Right atrium auricular region (tissue), 2 donors: ENCODE data around the gene CSAD. TPM values are rescaled to one million over a fixed set of nuclear protein-coding genes. Genes with fewer than 3 reads are reported as not detected.

Experiments used
- DNase-seq: peaks from one replicate; pipeline ENCODE4 v3.0.0-alpha.2; 2019; ENCODE audit warnings: low spot score
- H3K27ac ChIP-seq, 2 donors: fragments of 200-600 bp; sonication (generic); 1 replicate in 1 of 2; 2 replicates in 1 of 2; pipeline ENCODE4 v1.5.1; 2016 to 2019
- H3K27me3 ChIP-seq, 2 donors: fragments of 200-600 bp; sonication (generic); one replicate each; pipeline versions ENCODE4 v1.5.1 to v1.6.0; 2017 to 2019
- H3K36me3 ChIP-seq: fragments of 200-600 bp; sonication (generic); one replicate; pipeline ENCODE4 v1.5.1; 2016
- H3K4me1 ChIP-seq, 2 donors: fragments of 200-600 bp; sonication (generic); one replicate each; pipeline versions ENCODE4 v1.5.1 to v1.6.0; 2017 to 2019
- H3K4me3 ChIP-seq, 2 donors: fragments of 200-600 bp; sonication (generic); 1 replicate in 1 of 2; 2 replicates in 1 of 2; pipeline ENCODE4 v1.5.1; 2017 to 2019; ENCODE audit warnings: mild to moderate bottlenecking in 1 of 2, moderate library complexity in 1 of 2
- H3K9me3 ChIP-seq, 2 donors: fragments of 200-600 bp; sonication (generic); one replicate each; pipeline ENCODE4 v1.5.1; 2019
- total RNA-seq, 2 donors: library from RNA; depleted of rRNA; stranded (reverse); fragments of >200 nt; gene quantifications; one replicate each; pipeline ENCODE4 v1.1.0, GENCODE V29; 2016
- TF ChIP-seq, protein P1 (sequence below), 2 donors: fragments of 200-600 bp; sonication (generic); IDR thresholded peaks; one replicate each; pipeline ENCODE4 v1.5.1; 2019; ENCODE audit warnings: antibody characterized with exemption in 2 of 2

The CSAD gene
- total RNA-seq, 2 donors from 2014 or later: 3.4 to 4.9 TPM

DNA sequence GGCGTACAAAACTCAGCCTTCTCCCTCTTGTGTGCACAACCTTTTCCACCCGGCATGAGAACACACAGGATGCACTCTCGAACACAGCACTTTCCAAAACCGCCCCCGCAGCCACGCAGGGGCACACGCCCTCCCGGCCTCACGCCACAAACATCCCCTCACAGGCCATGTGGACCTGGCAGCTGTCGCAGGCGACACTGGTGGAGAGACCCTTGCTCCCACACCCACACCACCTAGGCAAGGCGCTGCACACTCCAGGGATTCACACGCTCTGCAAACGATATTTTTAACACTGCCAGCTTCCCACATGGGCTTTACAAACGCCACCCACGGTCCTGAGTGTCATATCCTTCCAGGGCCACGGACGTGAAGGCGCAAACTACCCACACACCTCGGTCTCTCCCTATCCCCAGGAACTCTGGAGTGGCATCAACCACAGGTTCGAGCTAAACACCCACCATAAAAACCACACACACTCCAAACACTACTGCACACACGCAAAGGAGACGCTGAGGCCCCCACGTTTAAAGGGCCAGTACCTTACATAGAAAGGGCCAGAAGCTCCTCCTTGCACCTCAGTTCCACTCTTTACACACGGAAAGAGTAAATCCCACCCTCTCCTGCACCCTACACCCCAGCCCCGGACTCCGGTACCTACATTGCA is 38.7 kb upstream of the CSAD start:
- Histone ChIP-seq H3K27ac (peak overlapping the region; percentile 95 to 96), H3K36me3 (no peaks in the 10 kb centered on the region), H3K27me3 (no peaks in the 10 kb centered on the region), H3K4me1 (peaks cover 0 to 82% of the 10 kb centered on the region in 2 donors), H3K9me3 (no peaks in the 10 kb centered on the region), H3K4me3 (peak overlapping the region; percentile 61 to 67)
- TF ChIP-seq, protein P1, sequence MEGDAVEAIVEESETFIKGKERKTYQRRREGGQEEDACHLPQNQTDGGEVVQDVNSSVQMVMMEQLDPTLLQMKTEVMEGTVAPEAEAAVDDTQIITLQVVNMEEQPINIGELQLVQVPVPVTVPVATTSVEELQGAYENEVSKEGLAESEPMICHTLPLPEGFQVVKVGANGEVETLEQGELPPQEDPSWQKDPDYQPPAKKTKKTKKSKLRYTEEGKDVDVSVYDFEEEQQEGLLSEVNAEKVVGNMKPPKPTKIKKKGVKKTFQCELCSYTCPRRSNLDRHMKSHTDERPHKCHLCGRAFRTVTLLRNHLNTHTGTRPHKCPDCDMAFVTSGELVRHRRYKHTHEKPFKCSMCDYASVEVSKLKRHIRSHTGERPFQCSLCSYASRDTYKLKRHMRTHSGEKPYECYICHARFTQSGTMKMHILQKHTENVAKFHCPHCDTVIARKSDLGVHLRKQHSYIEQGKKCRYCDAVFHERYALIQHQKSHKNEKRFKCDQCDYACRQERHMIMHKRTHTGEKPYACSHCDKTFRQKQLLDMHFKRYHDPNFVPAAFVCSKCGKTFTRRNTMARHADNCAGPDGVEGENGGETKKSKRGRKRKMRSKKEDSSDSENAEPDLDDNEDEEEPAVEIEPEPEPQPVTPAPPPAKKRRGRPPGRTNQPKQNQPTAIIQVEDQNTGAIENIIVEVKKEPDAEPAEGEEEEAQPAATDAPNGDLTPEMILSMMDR (IDR thresholded peaks at IDR 0.05): no peak
- DNase-seq: no peak

DNA sequence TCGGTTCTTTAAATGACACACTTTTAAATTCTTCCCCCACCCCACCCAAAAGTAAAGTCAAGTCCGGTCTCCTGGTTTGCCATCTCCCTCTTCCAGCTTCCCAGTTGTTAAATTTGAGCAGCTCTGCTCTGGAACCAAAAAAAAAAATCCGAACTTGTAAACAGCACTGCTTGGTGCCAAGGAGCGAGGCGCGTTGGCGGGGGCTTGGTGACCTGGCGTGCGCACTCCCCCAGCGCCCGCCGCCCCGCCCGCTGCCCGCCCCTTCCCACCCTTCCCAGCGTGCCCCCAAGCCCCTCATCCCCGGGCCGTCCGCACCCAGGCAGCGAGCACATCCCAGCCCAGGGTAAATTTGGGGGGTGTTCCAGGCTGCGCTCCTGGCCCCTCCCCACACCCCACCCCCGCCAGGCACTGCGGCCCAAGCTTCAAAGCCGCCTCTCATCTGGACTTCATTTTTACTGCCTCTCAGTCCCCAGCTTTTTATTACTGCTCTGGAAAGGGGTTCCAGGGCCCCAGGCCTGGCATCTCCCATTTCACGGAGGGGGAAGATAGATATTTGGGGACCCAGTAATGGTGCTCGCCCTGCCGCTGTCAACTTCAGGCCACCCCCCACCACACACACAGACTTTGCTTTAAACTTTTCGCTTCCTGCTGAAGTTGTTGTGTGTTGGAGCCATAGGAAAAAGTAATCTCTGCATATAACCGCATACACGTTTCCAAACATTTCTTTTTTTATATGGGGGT is 38.0 kb upstream of the CSAD start:
- DNase-seq: no peak
- H3K27ac ChIP-seq: peak overlapping the region; percentile 95 to 96
- TF ChIP-seq, protein P1 (IDR thresholded peaks at IDR 0.05): no peak
- peak overlapping the region; percentile 61 to 67 for H3K4me3 ChIP-seq
- peaks cover 4% of the 10 kb centered on the region for H3K36me3 ChIP-seq
- no peaks in the 10 kb centered on the region for H3K27me3 ChIP-seq
- H3K4me1 ChIP-seq: peaks cover 0 to 82% of the 10 kb centered on the region in 2 donors
- no peaks in the 10 kb centered on the region for H3K9me3 ChIP-seq

DNA sequence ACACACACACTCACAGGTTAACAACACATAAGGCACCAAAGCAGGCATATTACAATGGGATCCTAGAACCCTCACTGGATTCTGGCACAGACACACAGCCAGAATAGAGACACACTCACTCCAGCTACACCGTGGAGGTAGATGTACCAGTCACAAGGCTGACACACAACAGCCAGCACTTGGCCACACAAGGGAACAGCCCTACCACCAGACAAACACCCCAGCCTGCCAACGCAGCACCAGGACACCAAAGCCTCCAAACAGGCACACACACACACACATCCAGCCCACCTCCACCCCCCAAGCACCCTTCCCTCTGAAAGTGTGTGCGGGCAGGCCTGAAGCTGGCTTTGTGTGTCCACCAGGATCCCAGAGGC is 37.2 kb upstream of the CSAD start:
- H3K27me3 ChIP-seq: no peaks in the 10 kb centered on the region

DNA sequence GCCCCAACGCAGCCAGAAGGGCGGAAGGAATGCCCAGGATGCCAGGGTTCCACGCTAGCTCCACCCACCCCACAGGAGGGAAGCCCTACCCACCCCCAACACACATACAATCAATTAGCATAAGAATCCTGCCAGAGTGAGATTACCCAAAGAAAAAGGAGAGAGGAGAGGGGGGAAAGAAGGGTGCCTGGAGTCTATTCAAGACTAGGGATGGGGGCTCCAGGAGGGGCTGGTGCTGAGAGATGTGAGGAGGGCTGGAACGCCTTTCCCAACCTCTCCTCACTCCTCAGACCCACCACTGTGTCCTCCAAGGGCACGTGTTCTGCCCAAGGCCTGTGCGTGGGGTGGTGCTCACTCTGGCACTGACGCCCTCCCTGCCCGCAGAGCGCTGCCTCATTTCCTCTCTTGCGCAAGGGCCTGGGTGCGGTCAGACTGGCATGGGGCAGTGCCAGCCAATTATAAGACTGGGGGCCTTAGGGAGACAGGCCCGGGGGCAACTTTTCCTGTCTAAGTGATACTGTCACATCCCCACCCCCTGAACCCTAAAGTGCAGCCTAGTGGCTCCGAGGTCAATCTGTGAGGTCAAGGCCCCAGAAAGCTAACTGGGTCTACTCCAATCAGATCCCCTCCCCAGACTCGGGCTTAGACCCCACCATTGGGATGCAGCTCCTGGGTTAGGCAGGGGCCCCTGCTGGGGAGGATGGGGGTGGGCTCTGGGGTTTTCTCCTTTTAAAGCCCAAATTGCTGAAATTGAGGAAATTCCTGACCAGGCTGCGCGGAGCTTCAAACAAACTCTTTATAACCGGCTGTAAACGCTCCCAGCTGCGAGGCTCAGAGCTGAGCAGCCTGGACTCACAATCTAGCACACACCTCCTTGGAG is 36.6 kb upstream of the CSAD start:
- H3K9me3 ChIP-seq: no peaks in the 10 kb centered on the region

More for the DNA sequence above, 37.2 kb upstream of the CSAD start:
- no peak for DNase-seq
- peak overlapping the region; percentile 61 to 67 for H3K4me3 ChIP-seq
- no peaks in the 10 kb centered on the region for H3K9me3 ChIP-seq
- H3K27ac ChIP-seq: peak overlapping the region; percentile 95 to 96
- peaks cover 0 to 82% of the 10 kb centered on the region in 2 donors for H3K4me1 ChIP-seq
- TF ChIP-seq, protein P1 (IDR thresholded peaks at IDR 0.05): no peak
- peaks cover 9% of the 10 kb centered on the region for H3K36me3 ChIP-seq

DNA sequence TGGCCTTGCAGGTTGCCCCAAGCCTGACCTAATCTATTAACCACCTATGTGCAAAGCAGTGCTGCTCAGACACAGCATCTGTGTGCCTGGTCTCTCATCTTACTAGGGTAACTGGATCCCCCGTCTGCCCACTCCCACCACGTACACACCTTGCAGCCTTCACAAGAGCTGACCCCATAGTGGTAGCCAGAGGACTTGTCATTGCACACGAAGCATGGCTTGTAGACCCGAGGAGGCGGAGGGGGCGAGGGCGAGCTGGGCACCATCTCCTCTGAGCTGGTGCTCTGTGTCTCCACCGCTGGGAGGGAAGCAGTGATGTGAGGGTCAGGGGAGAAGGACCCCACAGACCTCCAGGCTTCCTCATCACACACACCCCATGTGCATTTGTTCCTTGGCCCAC is 34.8 kb upstream of the CSAD start:
- TF ChIP-seq, protein P1 (IDR thresholded peaks at IDR 0.05): no peak
- Histone ChIP-seq H3K27me3 (no peaks in the 10 kb centered on the region), H3K4me1 (peaks cover 0 to 72% of the 10 kb centered on the region in 2 donors), H3K27ac (peak overlapping the region; percentile 76 to 77), H3K9me3 (no peaks in the 10 kb centered on the region), H3K36me3 (peaks cover 33% of the 10 kb centered on the region), H3K4me3 (no peak overlapping the region)
- no peak for DNase-seq

More for the DNA sequence above, 36.6 kb upstream of the CSAD start:
- Histone ChIP-seq H3K4me3 (peak overlapping the region in 1 of 2 donors; percentile 61), H3K27ac (peak overlapping the region; percentile 95 to 96), H3K4me1 (peaks cover 0 to 78% of the 10 kb centered on the region in 2 donors), H3K27me3 (no peaks in the 10 kb centered on the region), H3K36me3 (peaks cover 15% of the 10 kb centered on the region)
- no peak for DNase-seq
- TF ChIP-seq, protein P1 (IDR thresholded peaks at IDR 0.05): no peak
